Large intestine (tissue), 3 donors: ENCODE data around the gene SCT. TPM values are rescaled to one million over a fixed set of nuclear protein-coding genes. Genes with fewer than 3 reads are reported as not detected.

Experiments used
- DNase-seq, 2 donors: peaks; one replicate each; pipeline versions ENCODE4 v3.0.0 to v3.0.0-alpha.2; 2013
- H3K27ac ChIP-seq: one replicate; pipeline ENCODE4 v1.5.1; 2013; ENCODE audit warnings: low read length
- H3K27me3 ChIP-seq: 2 replicates; pipeline ENCODE4 v1.6.1; 2013; ENCODE audit warnings: low read length; ENCODE audit not compliant: control insufficient read depth, insufficient read depth
- H3K36me3 ChIP-seq: 2 replicates; pipeline ENCODE4 v1.6.1; 2013; ENCODE audit warnings: low read length; ENCODE audit not compliant: control insufficient read depth, insufficient read depth
- H3K4me1 ChIP-seq: one replicate; pipeline ENCODE4 v1.6.1; 2013; ENCODE audit warnings: low read length; ENCODE audit not compliant: control insufficient read depth, insufficient read depth
- H3K4me3 ChIP-seq: one replicate; pipeline ENCODE4 v1.5.1; 2013; ENCODE audit warnings: low read length
- H3K9me3 ChIP-seq: one replicate; pipeline ENCODE4 v1.6.1; 2013; ENCODE audit warnings: mild to moderate bottlenecking, low read depth, low read length, moderate library complexity; ENCODE audit not compliant: control insufficient read depth
- WGBS: methylation state at CpG from one replicate; pipeline ENCODE4 v1.1.5; 2013; ENCODE audit warnings: low lambda C conversion rate; ENCODE audit not compliant: insufficient coverage; 5-methylcytosine and 5-hydroxymethylcytosine counted together
- polyA plus RNA-seq: library from polyadenylated mRNA; unstranded; fragments of 120-200 nt; gene quantifications from one replicate; pipeline ENCODE4 v1.2.1, GENCODE V29; 2013

The SCT gene
- polyA plus RNA-seq, 1 donor: 131 TPM

GRCh38 chr11:645536-645935 lies 18.6 kb upstream of the SCT start:
- DNase-seq: no peak
- H3K36me3 ChIP-seq: peaks cover 25% of the 10 kb centered on the region
- H3K27me3 ChIP-seq: peaks cover 6% of the 10 kb centered on the region
- H3K4me3 ChIP-seq: no peak overlapping the region
- H3K27ac ChIP-seq: no peak overlapping the region
- WGBS: no CpG with 5 or more reads among the region's 16 CpGs
- peaks cover under 1% of the 10 kb centered on the region for H3K9me3 ChIP-seq
- peaks cover 7% of the 10 kb centered on the region for H3K4me1 ChIP-seq

- H3K4me3 ChIP-seq: no peak overlapping the region
- H3K9me3 ChIP-seq: peaks cover 4% of the 10 kb centered on the region
- WGBS: no CpG with 5 or more reads among the region's 50 CpGs
- peaks cover 9% of the 10 kb centered on the region for H3K4me1 ChIP-seq
- peaks cover 14% of the 10 kb centered on the region for H3K27me3 ChIP-seq
- no peak for DNase-seq
- H3K36me3 ChIP-seq: peaks cover 20% of the 10 kb centered on the region
- no peak overlapping the region for H3K27ac ChIP-seq
Observed at GRCh38 chr11:643849-644738, 17.1 kb upstream of the SCT start.

GRCh38 chr11:643366-643765 lies 16.4 kb upstream of the SCT start:
- Histone ChIP-seq H3K4me1 (peaks cover 16% of the 10 kb centered on the region), H3K27me3 (peaks cover 21% of the 10 kb centered on the region), H3K4me3 (no peak overlapping the region), H3K27ac (no peak overlapping the region), H3K9me3 (peaks cover 4% of the 10 kb centered on the region), H3K36me3 (peaks cover 20% of the 10 kb centered on the region)
- WGBS: no CpG with 5 or more reads among the region's 9 CpGs
- no peak for DNase-seq

- peaks cover 33% of the 10 kb centered on the region for H3K27me3 ChIP-seq
- H3K4me3 ChIP-seq: no peak overlapping the region
- WGBS: no CpG with 5 or more reads among the region's 19 CpGs
- H3K27ac ChIP-seq: no peak overlapping the region
- peaks cover 20% of the 10 kb centered on the region for H3K4me1 ChIP-seq
- peaks cover 20% of the 10 kb centered on the region for H3K36me3 ChIP-seq
- H3K9me3 ChIP-seq: peaks cover 8% of the 10 kb centered on the region
- no peak for DNase-seq
Observed at GRCh38 chr11:641806-642370, 14.9 kb upstream of the SCT start.

- H3K36me3 ChIP-seq: peaks cover 18% of the 10 kb centered on the region
- H3K4me3 ChIP-seq: no peak overlapping the region
- H3K27ac ChIP-seq: no peak overlapping the region
- no CpG with 5 or more reads among the region's 69 CpGs for WGBS
- DNase-seq: no peak
- H3K9me3 ChIP-seq: peaks cover 8% of the 10 kb centered on the region
- peaks cover 47% of the 10 kb centered on the region for H3K27me3 ChIP-seq
- H3K4me1 ChIP-seq: peaks cover 21% of the 10 kb centered on the region
Observed at GRCh38 chr11:640021-640706, 13.2 kb upstream of the SCT start.

GRCh38 chr11:639332-639955 lies 12.5 kb upstream of the SCT start:
- H3K4me3 ChIP-seq: no peak overlapping the region
- peaks cover 21% of the 10 kb centered on the region for H3K4me1 ChIP-seq
- peaks cover 16% of the 10 kb centered on the region for H3K36me3 ChIP-seq
- no peak overlapping the region for H3K27ac ChIP-seq
- H3K9me3 ChIP-seq: peaks cover 8% of the 10 kb centered on the region
- no peak for DNase-seq
- H3K27me3 ChIP-seq: peaks cover 47% of the 10 kb centered on the region
- no CpG with 5 or more reads among the region's 80 CpGs for WGBS

- no CpG with 5 or more reads among the region's 28 CpGs for WGBS
- H3K27ac ChIP-seq: no peak overlapping the region
- peaks cover 8% of the 10 kb centered on the region for H3K9me3 ChIP-seq
- peaks cover 47% of the 10 kb centered on the region for H3K27me3 ChIP-seq
- H3K4me1 ChIP-seq: peaks cover 21% of the 10 kb centered on the region
- peaks cover 10% of the 10 kb centered on the region for H3K36me3 ChIP-seq
- no peak overlapping the region for H3K4me3 ChIP-seq
- no peak for DNase-seq
Observed at GRCh38 chr11:638631-639331, 11.8 kb upstream of the SCT start.

GRCh38 chr11:637593-638521 lies 10.9 kb upstream of the SCT start:
- Histone ChIP-seq H3K27me3 (peaks cover 47% of the 10 kb centered on the region), H3K27ac (no peak overlapping the region), H3K9me3 (peaks cover 8% of the 10 kb centered on the region), H3K36me3 (peaks cover 4% of the 10 kb centered on the region), H3K4me3 (no peak overlapping the region), H3K4me1 (peaks cover 21% of the 10 kb centered on the region)
- WGBS: no CpG with 5 or more reads among the region's 55 CpGs
- no peak for DNase-seq

- Histone ChIP-seq H3K4me3 (no peak overlapping the region), H3K4me1 (peaks cover 21% of the 10 kb centered on the region), H3K27me3 (peaks cover 47% of the 10 kb centered on the region), H3K36me3 (peaks cover 2% of the 10 kb centered on the region), H3K9me3 (peaks cover 8% of the 10 kb centered on the region), H3K27ac (no peak overlapping the region)
- DNase-seq: no peak
- WGBS: no CpG with 5 or more reads among the region's 34 CpGs
Observed at GRCh38 chr11:637333-637592, 10.3 kb upstream of the SCT start.
